ENCODE measurements around the gene GFRA1.

Gene GFRA1

DNA sequence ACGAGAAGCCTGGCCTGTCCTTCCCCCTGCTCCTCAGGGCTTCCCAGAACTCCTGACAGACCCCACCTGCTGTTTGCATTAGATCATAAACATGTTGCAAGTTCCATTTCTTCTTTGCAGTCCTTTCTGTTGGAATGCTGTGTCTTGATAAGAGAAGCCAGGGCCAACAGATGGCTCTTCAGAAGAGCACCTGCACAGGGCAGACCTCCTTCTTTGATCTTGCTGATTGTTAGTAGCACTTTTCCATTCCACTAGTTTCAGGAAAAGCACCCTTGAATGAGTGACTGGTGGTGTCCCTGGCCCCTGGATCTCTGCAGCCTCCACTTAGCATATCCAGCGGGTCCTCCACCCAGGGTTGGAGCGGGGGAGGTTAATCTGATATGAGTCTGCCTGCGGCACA, 243.2 kb downstream of the GFRA1 start:
- H3K27me3 Mint-ChIP-seq, result no peaks in the 10 kb centered on the region
- H3K4me3 Mint-ChIP-seq, result no peak overlapping the region
- DNase-seq, result no peak
- H3K9me3 Mint-ChIP-seq, result peaks cover 12 to 31% of the 10 kb centered on the region in 2 donors
- H3K27ac Mint-ChIP-seq, result no peak overlapping the region
- no peaks in the 10 kb centered on the region for H3K4me1 Mint-ChIP-seq
- ATAC-seq, result no peak

DNA sequence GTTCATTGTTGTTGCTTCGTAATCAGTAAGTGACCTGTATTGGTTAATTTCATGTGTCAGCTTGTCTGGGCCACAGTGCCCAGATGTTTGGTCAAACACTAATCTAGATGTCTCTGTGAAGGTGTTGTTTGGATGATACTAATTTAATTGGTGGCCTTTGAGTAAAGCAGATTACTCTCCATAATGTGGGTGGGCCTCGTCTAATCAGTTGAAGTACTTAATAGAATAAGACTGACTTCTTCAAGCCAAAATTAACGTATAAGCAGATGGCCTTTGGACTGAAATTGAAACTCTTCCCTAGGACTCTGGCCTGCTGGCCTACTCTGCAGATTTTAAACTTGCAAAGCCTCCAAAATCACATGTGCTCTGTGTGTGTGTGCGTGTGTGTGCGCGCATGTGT, 245.7 kb downstream of the GFRA1 start:
- no peak for ATAC-seq
- Mint-ChIP-seq H3K4me1 (no peaks in the 10 kb centered on the region), H3K27ac (no peak overlapping the region), H3K4me3 (no peak overlapping the region), H3K9me3 (peaks cover 0 to 15% of the 10 kb centered on the region in 2 donors), H3K27me3 (no peaks in the 10 kb centered on the region)
- DNase-seq, result no peak

DNA sequence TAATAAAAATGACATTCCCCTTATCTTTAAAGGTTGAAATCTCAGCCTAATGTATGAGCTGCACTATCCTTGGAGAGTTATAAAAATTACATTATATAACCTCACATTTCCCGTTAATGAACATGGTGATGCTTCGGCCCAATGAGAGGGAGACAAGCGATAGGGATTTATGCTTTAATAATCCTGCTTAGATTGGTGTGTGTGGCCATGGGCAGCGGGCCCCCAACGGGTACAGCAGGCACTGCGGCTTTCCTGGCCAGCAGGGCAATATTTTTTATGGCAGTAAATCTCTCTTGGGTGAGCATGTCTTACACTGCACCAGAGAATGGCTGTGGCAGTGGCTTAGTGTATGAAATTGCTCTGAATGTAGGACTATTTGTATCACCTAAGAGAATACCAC, 246.3 kb downstream of the GFRA1 start:
- H3K4me1 Mint-ChIP-seq, result no peaks in the 10 kb centered on the region
- H3K4me3 Mint-ChIP-seq, result no peak overlapping the region
- ATAC-seq (no peak), DNase-seq (no peak)
- no peak overlapping the region for H3K27ac Mint-ChIP-seq
- H3K27me3 Mint-ChIP-seq, result no peaks in the 10 kb centered on the region
- H3K9me3 Mint-ChIP-seq, result peaks cover 0 to 15% of the 10 kb centered on the region in 2 donors

DNA sequence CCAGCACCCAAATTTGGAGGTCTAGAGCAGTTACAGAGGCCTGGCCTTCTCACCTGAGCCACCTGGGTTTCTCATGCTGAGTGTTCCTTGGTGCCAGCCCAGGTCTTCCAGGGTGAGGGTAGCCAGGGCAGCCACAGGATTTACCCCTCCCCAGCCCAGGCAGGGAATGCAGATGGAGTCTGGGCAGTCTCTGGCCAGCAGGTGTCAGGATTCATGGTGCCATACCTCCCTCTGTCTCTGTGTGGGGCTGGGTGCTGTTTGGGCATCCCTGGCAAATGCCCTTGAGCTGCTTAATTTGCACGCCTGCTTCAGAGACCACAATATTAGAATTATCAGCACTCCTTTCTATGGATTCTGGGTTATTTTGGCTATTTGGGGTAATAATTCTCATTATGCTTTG, 246.7 kb downstream of the GFRA1 start:
- no peak for ATAC-seq
- DNase-seq, result no peak
- Mint-ChIP-seq H3K27me3 (no peaks in the 10 kb centered on the region), H3K27ac (no peak overlapping the region), H3K4me1 (no peaks in the 10 kb centered on the region), H3K4me3 (no peak overlapping the region), H3K9me3 (peaks cover 0 to 16% of the 10 kb centered on the region in 2 donors)

DNA sequence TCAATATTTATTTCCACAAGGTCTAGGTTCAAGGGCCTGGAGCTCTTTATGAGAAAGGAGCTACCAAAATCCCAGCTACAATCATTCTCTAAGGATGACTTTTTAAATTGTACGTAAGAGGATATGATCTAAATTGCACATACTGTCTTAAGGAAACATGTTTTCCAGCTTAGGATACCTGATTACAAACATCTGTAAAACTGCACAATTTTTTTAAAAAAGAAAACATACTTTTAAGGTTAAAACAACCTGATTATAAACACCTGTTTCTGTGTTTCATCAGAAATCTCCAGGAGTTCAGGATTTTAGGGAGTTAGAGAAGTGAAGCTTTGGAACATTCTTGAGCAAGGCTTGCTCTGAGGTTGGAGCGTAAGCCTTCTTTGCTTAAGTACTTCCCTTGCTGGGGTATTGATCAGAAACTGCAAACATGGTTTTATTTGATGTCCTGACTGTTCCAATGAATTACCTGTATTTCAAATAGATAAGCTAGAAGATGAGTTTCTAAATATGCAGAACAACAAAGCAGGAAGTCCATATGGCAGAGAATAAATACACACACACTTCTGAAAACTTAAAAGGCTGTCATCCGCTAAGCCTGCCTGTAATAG, 248.6 kb downstream of the GFRA1 start:
- no peak overlapping the region for H3K4me3 Mint-ChIP-seq
- no peaks in the 10 kb centered on the region for H3K27me3 Mint-ChIP-seq
- DNase-seq, result no peak
- no peaks in the 10 kb centered on the region for H3K4me1 Mint-ChIP-seq
- no peak overlapping the region for H3K27ac Mint-ChIP-seq
- peaks cover 0 to 18% of the 10 kb centered on the region in 2 donors for H3K9me3 Mint-ChIP-seq
- ATAC-seq, result no peak

DNA sequence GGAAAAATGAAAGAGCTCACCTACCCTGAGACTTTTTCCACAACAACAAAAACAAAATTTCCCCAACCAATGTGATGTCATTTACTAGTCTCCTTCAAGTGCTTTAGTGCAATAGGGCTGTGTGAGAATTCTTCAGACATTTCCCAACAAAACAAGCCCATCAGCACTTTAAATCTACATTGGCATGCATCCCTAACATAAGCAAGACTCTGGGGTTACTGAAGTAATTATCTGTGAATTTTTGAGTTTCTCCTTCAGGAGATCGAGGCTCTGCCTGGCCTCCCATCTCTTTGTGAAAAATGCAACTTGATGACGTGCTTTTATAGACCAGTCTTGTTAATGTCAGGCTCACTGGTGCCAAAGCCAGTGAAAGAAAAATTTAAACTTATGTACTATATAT, 255.6 kb downstream of the GFRA1 start:
- no peak overlapping the region for H3K4me3 Mint-ChIP-seq
- peaks cover 10% of the 10 kb centered on the region for H3K27me3 Mint-ChIP-seq
- DNase-seq (no peak), ATAC-seq (no peak)
- H3K4me1 Mint-ChIP-seq, result no peaks in the 10 kb centered on the region
- peaks cover 0 to 18% of the 10 kb centered on the region in 2 donors for H3K9me3 Mint-ChIP-seq
- H3K27ac Mint-ChIP-seq, result no peak overlapping the region

DNA sequence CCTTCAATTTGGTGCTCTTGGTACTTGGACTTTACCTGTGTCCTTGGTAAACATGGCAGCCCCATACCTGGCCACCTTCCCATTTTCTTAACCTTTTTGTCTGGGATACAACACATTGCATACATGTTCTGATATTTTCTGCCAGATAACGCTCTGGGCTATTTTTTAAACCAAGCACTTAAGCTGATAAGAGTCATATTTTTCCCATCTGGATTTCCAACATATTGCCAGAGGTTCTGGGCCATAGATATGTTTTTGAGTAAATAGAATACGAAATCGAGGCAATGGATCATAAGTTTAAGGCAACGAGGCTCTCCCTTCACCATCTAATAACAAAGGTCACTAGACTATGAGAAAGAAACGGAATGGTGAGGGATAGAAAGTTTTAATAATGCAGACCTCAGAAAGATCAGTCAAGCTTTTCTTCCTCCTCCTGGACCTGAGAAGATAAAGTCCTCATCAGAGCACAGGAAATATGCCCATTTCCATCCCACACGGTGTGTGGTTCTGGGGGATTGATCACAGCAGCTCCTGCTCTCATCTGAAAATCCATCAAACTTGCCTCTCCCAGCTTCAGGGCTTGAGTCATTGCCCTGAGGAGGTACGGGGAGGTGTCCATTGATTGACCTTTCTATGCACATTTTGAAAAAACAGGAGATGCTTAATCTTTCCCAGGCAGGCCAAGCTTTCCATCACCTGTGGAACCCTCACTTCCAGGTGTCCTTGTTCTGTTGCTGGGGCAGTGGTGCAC, 257.2 kb downstream of the GFRA1 start:
- Mint-ChIP-seq H3K27ac (no peak overlapping the region), H3K4me1 (no peaks in the 10 kb centered on the region), H3K4me3 (no peak overlapping the region), H3K27me3 (peaks cover 10% of the 10 kb centered on the region), H3K9me3 (peaks cover 0 to 11% of the 10 kb centered on the region in 2 donors)
- ATAC-seq, result no peak
- DNase-seq, result no peak

DNA sequence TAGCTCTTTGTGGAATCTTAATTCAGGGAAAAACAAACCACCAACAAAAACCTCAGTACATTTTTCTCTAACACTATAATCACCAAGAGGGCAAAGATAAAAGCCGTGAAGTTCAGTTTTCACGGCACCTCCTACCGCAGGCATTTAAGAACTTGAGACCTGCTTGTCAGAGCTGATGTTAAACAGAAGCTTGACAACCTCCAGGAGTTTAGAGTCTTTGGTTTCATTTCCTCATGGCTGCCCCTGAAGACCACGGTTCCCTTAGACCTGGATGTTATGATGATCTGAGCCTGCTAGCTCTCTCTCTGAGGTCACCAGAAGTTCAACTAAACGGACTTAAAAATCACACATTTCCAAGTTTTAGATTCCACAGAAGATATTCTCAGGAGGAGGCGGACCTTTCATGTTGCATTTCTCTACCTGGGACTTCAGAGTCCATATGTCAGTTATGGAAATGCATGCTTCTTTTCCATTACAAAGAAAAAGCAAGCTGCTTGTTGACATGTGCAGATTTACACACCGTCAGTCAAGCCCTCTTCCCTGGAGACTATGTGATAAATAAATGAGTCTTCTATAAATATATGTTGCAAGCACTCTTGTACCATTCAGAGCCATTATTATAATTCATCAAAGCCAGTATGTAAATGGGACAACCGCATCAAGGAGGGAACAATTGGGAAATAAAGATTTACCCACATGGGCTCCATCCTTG, 258.0 kb downstream of the GFRA1 start:
- DNase-seq (no peak), ATAC-seq (no peak)
- no peaks in the 10 kb centered on the region for H3K4me1 Mint-ChIP-seq
- H3K27me3 Mint-ChIP-seq, result peaks cover 10% of the 10 kb centered on the region
- H3K9me3 Mint-ChIP-seq, result peaks cover 0 to 6% of the 10 kb centered on the region in 2 donors
- H3K27ac Mint-ChIP-seq, result no peak overlapping the region
- H3K4me3 Mint-ChIP-seq, result no peak overlapping the region

DNA sequence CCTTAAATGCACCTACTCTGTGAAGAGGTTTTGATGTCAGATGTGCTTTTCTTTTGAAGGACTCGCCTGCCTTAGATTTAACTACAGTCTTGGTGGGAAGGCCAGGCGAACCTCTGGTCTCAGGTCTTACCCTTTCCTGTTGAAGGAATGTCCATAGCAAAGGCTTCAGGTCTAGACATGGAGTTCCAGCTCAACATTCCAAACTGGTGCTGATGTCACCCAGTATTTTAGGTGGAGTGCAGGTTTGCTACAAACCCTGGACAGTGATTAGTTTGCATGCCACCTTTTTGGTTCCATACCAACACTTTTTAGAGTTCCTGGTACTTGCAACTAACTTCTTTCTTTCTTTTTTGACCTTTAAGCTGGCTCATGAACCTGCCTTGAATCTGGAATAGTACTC, 258.7 kb downstream of the GFRA1 start:
- Mint-ChIP-seq H3K27ac (no peak overlapping the region), H3K9me3 (peaks cover 0 to 2% of the 10 kb centered on the region in 2 donors), H3K4me3 (no peak overlapping the region), H3K4me1 (no peaks in the 10 kb centered on the region), H3K27me3 (peaks cover 10% of the 10 kb centered on the region)
- no peak for DNase-seq
- ATAC-seq, result no peak

DNA sequence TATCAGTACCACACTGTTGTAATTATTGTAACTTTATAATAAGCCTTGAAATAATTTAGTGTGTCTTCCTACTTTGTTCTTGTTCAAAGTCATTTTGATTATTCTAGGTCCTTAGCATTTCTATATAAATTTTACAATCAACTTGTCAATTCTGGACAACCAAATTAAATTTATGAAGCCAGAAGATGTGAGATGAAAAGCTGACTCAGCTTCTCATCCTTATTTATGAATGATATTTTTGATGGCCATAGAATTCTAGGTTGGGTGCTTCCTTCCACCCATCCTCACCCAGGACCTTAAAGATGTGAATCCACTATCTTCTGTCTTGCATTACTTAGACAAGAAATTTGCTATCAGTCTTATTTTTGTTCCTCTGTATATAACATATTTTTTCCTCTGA, 261.1 kb downstream of the GFRA1 start:
- ATAC-seq (no peak), DNase-seq (no peak)
- H3K9me3 Mint-ChIP-seq, result peaks cover 0 to 5% of the 10 kb centered on the region in 2 donors
- no peak overlapping the region for H3K4me3 Mint-ChIP-seq
- H3K27me3 Mint-ChIP-seq, result no peaks in the 10 kb centered on the region
- no peak overlapping the region for H3K27ac Mint-ChIP-seq
- H3K4me1 Mint-ChIP-seq, result no peaks in the 10 kb centered on the region

DNA sequence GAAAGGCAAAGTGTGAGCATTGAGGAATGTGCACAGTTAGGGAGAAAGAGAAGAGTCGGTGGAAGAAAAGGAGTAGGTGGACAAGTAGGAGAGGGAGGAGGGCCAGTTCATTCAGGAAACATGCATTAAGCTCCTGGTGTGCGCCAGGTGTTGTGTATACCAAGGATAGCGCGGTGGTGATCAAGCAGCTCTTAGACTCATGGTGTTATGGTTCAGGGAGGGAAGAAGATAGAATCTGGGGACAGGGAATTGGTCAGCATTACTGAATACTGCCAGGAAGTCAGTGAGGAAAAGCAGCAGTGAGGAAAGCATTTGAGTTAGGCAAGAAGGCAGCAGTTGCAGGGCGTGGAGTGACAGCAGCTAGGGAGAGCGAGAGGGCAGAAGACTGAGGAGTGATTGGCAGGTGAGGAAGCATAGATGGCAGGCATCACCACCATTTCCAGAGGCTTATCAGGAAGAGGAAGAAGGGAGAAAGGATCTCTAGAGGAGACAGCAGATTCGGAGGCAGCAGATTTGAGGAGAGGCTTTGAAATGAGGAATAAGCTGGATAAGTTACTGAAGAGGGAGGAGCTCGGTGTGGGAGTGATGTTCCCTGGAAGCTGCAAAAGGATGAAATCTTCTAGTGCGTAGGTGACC, 265.6 kb downstream of the GFRA1 start:
- no peak overlapping the region for H3K4me3 Mint-ChIP-seq
- no peaks in the 10 kb centered on the region for H3K4me1 Mint-ChIP-seq
- no peak for DNase-seq
- ATAC-seq, result no peak
- no peak overlapping the region for H3K27ac Mint-ChIP-seq
- H3K9me3 Mint-ChIP-seq, result peaks cover 0 to 5% of the 10 kb centered on the region in 2 donors
- no peaks in the 10 kb centered on the region for H3K27me3 Mint-ChIP-seq
